NCI-H1930 (cell line): Measurements from ENCODE around the gene ARGLU1.

Source experiments
- DNase-seq, 2 experiments: peaks; one replicate each; lab custom pipeline; 2025; lab: John Stamatoyannopoulos, UW

ARGLU1 gene

DNA sequence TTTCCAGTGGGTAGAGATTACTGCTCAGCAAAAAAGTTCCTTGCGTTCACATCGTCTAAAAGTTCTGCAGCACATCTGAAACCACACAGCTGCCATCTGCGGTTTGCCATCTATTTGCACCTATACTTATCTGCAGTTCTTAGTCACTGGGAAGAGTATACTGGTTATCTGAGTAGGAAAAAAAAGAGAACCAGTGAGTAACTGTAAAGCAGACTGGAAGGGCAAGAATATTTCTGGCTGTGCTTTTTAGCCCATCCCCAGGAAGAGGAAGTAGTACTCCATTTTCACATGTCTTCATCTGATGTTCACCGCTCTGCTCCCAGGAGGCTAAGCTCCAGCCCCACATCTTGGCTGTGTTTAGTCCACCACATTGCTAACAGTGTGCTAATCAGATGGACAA, 68.0 kb downstream of the ARGLU1 start:
- DNase-seq: no peak

DNA sequence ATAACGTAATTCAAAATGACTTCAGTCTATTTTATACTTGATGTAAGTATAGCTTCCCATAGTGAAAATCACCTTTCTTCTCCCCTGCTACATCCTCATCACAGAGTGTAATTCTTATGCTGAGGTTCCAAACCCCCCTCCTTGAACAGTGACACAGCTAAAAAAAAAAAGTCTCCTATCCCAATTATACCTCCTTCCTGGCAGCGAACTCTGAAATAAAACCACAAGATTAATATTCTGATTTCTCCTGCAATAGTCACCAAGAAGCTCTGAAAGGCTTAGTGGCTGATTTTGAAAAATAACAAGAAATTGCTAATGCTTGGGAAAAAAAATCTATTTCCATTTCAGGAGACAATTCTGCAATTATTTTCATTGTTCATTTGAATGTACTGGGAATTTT, 68.8 kb downstream of the ARGLU1 start:
- DNase-seq: no peak

DNA sequence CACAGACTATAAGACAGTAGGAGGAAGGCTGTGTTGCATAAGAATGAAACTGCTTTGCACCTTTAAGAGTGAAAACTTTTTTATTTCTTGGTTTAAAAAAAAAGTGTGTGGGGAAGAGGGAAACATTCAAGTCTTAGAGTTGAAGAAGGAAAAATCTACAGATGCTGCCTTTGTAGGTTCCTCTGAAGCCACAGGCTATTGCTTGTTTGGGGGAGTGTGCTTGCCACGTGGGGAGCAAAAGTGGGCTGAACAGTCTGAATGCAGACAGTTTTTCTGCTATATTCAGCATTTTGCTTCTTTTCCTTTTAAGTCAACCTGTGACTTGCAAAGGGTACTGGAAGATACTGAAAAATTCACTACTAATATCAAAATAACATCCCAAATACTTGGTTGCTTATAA, 69.4 kb downstream of the ARGLU1 start:
- no peak for DNase-seq

DNA sequence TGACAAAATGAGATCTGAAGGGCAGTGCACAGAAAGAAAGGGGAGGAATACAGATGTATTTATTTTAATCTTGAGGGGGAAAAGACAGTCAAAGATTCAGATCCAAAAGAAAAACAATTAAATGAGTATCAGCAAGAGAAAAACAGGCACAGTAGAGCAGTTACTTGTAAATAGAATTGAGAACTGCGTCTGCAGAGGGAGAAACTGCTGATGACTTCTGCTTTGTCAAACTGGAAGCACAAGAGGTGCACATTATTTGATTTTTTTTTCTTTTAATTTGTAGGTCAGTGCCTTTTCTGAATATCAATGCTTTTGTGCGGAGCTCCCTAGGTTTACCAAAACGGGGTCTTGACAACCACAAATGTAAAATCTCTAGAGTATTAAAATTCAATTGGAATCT, 69.8 kb downstream of the ARGLU1 start:
- DNase-seq: no peak

DNA sequence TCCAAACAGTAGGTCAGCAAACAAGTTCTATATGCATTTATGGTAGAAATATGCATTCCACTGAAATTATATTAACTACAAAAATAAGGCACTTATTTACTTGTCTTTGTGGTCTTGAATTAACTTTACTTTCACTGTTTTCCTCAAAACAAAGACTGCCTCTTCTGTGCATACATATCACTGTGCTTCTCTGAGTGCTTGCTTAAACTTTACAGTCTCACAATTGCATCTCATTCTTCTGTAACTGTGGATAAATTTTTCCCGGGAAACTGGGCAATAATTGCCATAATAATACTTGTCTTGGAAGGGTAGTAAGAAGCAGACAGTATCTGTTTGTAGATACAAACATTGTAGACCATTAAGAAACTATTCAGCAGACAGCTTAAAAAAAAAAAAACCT, 70.9 kb downstream of the ARGLU1 start:
- DNase-seq: no peak

DNA sequence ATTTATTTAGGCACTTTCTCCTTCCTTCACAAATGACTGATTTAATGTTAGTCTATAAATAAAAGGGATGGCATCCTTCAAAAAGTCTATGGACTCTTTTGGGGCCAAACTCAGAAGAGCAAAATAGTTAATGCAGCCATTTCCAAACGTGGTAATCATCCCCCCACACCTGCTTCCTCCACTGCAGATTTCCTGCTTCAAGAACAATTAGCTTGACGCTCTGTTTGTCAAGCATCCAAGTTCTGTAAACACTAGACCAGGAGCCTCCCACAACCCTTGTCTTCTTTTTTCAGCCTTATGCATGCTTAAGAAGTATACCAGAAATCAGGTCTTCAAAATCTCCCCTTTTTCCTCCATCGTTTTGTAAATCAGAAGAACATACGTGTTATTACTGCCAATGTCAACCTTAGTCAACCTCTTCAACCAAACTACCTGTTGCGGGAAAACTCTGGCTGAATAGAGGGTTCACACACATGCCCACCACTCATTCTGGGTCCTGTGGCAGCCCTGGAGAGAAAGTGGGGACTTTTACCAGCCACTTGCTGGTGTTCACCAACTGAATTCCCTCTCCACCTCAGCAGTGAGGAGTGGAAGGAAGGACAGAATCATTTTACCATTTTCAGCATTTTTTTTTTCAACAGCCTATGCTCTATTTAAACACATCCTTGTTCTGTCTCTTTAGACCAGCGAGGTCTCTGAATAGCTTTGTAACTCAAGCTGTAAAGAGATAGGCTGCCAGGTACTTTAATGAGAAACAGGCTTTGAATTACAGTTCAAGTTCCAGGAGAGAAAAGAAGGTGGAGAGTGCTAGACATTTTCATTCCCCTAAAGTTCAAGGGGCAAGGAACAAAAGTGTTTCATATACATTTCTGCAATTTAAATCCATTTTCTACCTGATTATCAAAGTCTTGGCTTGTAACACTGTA, 71.6 kb downstream of the ARGLU1 start:
- DNase-seq: no peak

DNA sequence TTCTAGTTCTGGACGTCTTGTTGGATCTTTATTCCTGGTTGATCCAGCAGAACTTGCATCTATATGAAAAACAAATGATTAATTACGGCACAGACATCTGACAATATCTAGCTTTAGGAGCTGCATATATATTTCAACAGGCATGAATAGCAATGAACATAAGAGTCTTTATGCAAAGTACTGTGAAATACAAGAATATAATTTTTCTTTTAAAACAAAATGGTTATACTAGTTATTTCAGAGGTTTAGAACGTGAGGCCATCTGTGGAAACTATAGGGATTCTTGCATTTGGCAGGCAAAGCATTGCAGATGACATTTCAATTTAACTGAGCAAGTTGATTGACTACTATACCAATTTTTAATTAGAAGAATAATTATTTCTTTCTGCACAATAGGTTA, 73.0 kb downstream of the ARGLU1 start:
- no peak for DNase-seq

DNA sequence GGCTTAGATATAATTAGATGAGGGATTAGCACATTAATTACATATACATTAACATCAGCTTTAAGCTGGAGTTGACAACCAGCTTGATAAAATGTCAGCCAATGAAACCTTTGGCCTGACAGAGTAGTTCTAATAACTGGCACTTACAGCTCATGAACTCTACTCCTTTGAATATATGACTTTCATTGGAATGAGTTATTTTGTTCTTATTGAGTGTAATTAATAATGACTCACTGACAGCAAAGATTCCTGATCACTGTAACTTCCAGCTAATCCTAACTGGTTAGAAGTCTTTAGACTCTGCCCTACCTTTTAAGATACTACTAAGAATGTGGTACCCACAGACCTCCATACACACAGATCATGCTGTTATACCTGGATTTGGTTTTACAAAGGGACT, 73.4 kb downstream of the ARGLU1 start:
- no peak for DNase-seq

DNA sequence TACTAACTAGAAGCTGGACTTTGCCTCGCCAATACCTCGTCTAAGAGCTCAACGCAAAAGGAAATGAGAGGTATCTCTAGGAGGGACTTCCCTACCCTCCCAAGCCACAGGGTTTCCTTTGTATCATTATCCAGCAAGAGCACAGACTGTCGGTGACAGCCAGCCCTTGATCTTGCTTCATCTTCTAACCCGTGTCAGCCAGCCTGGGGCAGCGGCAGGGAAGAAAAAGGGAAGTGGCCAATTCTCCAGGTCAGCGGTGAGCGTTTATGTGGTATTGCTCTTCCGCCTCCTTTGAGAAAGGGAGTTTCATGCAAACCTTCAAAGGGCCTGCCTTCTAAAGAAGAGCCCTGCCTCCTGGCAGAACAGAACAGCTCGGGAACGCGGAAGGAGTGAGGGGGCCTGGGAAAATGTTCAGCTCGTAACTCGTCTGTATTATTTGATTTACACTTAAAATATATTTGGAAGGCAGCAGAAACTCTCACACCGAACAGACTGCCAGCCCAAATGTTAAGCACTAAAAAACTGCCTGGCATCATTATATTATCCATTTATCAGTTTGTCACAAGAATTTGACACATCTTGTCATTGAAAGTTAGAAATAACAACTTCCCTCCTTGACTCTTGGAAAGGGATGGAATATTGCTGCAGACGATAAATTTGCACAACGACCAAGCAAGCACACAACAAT, 74.3 kb downstream of the ARGLU1 start:
- no peak for DNase-seq

DNA sequence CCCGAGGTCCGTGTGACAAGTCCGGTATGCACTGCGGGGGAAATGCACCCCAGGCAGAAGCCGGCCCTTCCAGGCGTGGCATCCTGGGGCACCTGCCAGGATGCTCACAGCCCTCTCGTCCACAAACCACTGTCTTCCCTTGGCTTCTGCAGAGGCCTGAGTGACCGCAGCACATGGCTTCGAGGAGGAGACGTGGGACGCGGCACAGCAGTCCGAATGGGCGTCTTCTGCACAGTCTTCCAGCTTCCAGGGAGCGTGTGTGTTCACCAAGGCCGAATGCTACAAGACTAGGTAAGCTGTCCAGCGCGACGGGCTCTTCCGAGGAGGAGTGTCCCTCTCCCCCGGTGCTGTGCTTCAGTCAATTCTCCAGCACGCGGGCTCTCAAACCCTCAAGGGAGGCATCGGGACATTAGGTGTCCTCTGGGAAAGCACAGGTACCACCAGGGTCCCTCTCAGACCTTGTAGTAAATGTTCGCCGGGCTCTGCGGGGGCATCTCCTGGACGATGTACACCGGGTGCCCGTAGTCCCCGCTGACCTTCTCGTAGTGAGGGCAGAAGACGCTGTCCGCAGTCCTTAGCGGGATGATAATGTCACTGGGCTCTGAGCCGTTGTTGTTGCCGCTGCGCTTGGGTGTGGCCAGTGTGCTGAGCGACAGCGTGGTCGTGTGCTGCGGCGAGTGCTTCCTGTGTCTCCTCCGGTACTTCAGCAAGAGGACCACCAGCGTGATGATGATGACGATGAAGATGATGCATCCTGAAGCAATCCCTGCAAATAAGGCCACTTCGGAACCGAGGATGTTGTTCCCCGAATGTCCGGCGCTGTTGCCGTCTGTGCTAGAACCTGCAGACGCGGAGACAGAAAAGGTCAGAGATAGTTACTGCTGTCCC, 75.1 kb downstream of the ARGLU1 start:
- DNase-seq: no peak

DNA sequence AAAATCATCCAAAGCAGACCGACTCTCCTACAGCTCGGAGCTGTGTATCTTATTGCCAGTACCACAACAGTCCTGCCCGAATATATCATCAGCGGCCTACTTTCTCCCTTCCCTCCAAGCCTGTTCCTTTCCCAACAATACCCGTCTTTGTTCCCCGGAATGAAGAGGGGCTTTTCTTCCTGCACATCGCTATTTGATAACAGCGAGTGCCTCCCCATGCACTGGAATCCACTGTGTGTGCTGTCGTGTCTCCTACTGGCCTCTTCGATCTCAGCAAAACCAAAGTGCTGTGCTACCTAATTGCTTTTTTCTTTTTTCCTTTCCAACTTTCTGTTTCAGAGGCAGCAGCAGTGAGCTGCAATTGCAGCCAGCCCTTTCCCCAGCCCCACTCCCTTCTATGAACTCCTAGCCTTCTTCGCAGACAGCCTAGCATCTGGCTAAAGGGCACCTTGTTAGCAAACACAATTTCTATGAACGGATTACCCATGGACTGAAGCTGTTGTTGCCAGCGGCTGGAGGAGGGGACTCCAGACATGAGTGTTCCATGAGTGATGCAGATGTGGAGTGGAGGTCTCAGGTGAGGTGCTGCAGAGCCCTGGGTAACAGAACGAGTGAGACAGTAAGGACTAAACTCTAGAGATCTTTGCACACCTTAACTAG, 75.9 kb downstream of the ARGLU1 start:
- no peak for DNase-seq
